NCI-H1436 treated with DMSO at 0.1 percent for 48 hours (cell line): Measurements from ENCODE around the gene USP6NL.
"Not testable (repeated sequence)": the region's sequence is repeated elsewhere in the genome, so short reads cannot be mapped to it uniquely, and the experiment has no call there.

ENCODE experiments used
- DNase-seq: peaks from one replicate; lab custom pipeline; 2025; lab: John Stamatoyannopoulos, UW

USP6NL gene

DNA sequence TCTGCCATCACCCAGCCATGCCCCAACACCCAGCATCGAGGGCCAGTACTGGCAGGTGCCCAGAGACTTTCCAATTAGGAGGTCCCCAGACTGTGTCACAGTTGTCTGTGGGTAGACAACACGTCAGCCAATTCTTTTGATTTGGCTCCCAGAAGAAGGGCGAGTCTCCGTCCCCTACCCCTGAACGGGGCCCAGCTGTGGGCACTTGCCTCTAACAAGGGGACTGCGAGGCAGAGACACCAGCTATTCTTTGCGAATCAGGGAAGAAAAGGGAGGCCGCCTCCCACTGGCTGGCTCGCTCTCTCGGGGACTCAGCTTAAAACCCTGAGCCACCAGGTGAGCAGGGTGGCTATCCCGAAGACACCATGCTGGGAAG lies 167.3 kb downstream of the USP6NL start:
- no peak for DNase-seq

DNA sequence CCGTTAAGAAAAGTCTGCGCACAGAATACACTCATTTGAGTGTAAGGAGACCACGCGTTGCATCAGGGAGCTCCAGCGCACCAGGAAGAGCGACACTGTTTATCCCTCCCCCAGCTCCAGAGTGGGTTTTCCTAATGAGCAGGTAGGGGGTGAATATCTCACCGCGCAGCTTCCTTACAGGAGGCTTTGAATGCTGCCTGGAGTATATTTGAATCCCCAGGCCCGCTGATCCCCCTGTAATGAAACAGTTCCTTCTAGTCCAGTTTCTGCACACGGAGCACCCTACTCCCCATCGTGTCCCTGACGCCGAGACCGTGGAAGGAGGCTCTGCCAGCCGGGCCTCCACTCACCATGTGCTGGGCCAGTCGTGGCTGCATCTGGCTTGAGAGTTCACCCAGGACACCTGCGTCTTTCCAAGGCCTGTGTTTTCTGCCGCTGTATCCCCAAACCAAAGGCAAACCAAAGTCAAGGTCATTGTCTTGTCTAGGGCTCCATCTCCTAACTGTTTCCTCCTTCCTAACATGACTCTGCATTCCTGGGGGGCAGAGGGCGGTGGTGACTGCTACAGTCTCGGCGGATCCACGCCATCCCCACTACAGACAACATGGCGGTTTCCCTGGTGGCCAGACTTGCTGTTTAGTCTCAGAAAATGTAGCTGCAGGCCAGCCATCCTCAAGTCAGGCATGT lies 167.8 kb downstream of the USP6NL start:
- no peak for DNase-seq

DNA sequence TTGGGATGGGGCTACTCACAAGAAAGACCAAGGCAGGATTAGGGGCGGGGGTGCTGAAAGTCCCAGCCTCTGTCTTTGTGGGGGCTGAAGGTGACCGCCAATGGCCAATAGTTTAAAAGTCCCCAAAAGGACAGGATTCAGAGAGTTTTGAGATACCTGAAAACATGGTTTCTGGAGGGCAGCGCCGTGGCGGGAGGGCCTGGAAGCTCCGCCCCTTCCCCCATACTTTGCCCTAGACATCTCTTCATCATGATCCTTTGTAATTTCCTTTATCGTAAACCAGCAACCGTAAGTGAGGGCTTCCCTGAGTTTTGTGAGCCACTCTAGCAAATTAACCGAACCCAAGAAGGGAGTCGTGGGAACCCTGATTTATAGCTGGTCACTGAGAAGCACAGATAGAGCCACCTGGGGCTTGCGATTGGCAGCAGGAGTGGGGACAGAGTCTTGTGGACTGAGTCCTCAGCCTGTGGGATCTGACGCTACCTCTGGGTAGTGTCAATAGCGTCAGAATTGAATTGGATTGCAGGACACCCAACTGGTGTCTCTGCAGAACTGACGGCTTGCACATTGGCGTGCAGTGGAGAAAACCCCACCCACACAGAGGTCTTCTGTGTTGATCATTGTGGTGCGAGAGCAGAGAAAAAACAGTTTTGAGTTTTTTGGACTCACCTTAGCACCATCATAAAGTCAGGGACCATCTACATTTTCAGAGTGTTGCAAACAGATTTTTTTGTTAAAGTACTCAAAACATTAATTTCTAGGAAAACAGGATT lies 169.3 kb downstream of the USP6NL start:
- no peak for DNase-seq

DNA sequence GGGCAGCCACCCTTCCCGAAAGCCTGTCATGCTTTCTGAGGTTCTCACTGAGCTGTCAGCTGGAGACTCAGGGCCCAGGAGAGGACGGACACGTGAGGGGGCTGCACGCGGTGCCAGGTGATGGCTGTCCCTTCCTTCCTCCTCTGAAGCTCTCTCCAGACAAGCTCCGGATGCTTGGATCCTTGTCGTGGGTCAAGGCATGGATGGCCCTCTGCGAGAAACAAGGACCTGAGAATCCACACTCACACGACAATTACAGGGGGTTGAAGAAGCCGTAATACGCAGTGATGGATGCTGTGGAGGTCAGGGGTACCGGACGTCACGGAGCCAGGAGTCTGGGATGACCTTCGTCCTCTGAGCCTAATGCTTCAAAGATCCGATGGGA lies 170.3 kb downstream of the USP6NL start:
- DNase-seq, result no peak

DNA sequence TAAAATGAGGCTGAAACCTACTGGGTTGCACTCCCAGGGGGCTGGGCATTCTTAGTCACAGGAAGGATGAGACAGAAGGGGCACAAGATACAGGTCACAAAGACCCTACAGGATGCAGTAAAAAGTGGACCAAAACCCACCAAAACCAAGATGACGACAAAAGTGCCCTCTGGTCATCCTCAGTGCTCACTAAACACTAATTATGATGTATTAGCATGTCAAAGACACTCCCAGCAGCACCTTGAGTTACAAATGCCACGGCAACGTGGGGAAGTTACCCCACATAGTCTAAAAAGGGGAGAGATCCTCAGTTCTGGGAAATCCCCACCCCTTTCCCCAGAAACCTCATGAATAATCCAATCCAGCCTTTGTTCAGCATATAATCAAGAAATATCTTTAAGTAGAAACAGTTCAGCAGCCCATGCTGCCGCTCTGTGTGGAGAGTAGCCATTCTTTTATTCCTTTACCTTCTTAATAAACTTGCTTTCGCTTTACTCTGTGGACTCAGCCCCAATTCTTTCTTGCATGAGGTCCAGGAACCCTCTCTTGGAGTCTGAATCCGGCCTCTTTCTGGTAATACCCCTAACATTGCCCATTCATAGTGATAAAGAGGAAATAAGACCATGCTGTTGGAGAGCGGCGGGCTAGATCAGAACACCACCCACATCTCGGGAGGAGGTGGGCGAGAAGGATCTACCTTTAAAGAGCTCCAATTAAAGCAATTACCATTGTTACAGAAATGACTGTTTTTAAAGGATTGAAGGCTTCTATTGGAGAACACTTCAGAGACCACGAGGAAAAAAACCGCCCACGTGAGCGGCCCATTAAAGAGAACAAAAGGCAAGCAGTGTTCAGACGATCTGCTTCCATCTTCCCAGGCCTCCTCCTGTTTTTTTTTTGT lies 170.9 kb downstream of the USP6NL start:
- DNase-seq, result no peak

DNA sequence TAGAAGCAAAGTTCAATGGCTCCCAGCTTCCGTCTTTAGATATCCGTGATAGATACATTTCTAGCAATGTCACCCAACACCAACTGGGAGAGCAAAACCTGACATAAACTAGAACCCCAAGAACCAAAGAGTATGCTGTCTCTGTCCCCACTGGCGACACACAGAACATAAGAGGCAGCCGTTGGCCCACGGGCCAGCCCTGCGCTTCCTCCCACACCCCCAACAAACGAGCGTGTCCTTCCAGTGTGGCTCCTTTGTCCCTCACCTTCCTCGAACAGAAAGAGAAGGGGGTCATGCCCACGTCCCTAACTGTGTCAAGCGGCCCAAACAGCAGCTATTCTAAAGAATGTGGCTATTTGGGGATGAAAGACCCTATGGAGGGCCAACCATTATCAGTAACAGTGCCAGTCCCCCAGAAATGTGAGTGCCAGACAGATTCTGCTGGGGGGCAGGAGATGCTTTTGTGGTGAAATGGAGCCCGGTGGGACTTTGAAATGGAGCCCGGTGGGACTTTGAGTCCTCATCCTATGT lies 171.9 kb downstream of the USP6NL start:
- no peak for DNase-seq

DNA sequence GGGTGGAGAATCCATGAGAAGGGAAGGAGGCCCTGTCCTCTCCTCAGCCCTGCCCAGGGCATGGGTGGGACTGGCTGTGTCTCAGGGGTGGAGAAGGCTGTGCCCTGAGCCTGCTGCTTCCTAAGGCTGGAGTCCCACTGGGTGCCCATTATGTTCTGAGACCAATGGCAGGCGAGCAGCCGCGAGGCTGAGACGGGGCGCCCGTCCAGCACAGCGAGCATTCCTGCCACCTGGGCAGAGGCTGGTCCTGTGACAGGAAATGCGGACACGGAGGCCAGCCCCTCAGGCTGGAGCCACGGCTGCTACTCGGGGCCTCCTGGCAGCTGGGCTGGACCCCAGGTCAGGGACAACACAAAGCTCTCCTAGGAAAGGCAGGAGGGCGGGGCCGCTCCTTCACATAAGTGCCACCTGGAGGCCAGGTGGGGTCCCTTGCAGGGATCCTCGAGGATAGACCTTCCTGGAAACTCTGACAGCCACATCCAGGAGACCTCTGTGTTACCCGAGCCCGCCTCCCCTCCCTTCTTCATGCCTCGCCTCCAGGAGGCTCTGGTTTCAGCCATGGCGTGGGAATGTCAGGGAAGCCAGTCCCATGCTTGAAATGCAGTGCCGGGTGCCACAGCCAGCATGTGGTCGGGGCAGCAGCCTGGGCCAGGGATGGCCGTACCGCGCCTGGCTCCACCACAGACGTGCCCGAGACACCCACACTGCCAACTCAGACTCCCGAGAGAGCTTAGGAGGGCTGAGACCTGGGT lies 173.9 kb downstream of the USP6NL start:
- DNase-seq, result no peak

DNA sequence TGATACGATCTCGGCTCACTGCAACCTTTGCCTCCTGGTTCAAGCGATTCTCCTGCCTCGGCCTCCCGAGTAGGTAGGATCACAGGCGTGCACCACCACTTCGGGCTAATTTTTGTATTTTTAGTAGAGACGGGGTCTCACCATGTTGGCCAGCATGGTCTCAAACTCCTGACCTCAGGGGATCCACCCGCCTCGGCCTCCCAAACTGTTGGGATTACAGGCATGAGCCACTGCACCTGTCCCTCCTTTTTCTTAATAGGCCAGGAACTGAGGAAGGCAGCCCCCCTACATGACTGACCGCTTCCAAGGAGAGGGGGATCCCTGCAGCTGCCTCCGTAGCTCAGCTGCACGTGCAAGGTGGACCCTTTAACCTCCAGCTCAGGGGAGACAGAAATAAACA lies 175.0 kb downstream of the USP6NL start:
- not testable (repeated sequence) for DNase-seq

DNA sequence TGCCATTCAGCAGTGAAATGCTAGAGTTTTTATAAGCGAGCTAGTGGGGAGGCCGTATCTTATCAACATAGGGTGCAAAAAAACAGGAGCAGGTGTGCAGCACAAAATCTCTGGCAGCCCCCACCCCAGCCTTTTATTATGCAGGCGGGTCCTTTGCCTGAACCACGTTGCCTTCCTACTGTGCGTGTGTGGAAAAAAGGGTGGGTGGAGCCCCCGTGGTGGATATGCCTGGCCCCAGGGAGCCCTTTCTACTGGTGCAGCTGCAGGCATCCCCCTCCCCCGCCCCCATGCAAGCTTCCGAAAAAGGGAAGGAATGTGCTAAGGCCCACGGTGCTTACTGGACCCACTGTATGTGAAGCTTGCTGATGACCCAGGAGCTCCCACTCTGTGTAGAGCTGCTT lies 175.9 kb downstream of the USP6NL start:
- no peak for DNase-seq

DNA sequence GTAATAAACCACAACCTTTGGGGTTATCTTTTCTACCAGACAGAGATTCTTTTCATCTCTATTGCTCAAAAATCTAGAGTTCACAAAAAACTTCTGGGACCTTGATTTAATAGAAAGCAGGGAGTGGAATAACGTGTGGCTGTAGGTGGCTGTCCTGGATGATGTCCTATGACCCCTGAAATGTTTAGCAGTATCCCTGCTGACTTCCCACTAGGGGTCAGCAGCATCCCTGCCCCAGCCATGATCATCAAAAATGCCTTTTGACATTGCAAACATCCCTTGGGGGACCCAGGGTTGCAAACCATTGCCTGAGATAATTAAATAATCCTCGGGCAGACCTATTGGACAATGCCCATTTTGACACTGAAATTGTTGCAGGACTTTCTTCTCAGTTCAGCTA lies 177.1 kb downstream of the USP6NL start:
- no peak for DNase-seq

DNA sequence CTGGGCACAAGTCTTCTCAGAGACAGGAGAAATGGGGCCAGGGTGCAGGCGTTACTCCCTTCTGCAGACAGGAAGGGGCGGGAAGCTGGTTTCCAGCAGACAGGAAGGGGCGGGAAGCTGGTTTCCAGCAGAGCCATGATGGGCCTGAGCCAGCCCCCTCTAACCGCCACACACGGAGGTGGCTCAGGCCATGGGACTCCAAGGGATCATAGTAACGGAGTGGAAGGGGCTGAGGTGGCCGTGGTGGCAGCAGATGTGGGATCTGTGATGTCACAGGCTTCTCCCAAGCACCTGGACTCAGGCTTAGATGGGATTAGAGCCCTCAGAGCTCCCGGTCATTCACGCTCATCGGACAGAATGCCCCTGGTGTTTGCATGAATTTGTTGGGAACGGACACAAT lies 177.8 kb downstream of the USP6NL start:
- no peak for DNase-seq

DNA sequence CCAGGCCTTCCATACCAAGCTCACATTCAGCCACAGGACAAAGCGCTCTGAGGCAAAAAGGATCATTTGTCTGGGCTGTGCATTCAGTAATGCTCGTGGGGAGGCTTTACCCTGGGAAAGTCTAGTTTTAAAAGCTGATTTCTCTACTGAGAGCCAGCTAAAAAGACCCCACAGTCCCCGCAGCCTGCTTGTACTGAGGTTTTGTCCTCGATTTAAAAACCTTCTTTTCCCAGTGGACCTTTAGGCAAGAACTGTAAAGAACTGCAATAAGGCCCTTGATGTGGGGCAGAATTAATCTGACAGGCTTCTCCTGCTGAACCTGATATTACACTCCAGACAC lies 180.3 kb downstream of the USP6NL start:
- no peak for DNase-seq

DNA sequence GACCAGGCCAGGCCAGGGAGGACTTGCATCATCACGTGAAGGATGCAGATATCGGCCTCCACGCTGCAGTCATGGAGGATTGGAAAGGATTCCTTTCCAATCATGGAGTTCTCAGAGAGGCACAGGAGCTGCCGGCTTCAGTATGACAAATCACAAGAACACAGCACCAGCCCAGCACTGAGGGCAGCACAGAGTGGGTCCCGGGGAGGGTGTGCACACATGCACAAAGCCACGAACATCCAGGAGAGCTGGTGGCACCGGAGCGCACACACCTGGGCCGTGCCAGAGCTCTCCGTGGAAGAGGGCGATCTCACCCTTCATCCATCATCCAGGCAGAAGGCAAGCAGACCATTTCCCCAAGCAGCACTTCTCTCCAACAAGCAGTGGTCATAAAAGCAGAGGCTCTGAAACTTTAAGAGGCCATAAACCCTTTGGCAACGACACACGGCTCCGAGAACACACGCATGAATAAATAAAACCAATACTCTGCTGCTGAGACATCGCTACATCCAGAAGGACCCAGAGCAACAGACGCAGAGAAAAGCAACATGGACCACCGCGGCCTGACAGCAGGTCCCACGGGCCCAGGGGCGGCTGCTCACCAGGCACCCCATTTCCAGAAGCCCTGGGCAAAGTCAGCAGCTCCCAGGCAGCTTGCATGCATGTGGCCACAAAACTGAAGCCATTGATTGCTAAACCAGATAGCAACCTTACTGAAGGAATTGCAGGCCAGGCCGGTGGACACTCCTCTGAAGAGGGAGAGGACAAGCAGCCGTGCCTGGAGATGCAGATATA lies 180.8 kb downstream of the USP6NL start:
- DNase-seq, result no peak

DNA sequence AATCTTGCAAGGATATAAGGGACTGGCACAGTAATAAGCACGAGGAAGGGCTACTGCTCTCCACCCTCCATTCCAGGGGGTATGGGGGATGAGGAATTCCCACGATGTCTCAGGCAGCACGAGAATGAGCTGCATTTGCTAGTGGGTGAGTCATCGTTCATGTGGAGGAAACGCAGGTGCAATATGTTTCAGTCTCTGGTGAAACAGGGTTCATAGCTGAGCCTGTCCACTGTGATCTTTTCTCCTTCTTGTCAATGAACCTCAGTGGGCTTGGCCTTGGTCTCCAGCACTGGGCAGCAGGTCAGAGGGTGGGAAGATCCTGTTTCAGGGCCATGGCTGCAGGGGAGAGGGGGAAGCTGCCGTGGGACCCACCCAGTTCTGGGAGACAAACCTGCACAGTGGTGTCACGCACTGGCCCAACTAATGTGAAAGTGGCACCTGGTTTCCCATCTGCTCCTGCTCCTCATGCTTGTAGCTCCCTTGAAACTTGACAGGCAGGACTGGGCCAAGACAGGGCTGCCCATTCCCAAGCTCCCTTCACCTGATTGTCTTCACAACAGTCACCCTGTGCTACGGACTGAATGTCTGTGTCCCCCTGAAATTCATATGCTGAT lies 181.9 kb downstream of the USP6NL start:
- DNase-seq, result no peak

DNA sequence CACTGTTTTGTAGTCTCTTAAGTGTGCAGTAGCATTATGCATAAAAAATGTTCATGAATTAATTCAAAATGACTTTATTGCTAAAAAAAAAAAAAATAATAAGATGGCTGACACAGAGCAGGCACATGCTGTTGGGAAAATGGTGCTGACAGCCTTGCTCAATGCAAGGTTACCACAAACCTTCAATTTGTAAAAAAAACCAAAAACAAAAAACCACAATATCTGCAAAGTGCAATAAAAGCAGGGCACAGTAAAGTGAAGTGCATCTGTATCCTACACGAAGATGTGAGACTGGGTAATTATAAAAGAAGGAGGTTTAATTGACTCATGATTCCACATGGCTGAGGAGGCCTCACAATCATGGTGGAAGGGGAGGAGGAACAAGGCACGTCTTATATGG lies 185.8 kb downstream of the USP6NL start:
- DNase-seq, result no peak

DNA sequence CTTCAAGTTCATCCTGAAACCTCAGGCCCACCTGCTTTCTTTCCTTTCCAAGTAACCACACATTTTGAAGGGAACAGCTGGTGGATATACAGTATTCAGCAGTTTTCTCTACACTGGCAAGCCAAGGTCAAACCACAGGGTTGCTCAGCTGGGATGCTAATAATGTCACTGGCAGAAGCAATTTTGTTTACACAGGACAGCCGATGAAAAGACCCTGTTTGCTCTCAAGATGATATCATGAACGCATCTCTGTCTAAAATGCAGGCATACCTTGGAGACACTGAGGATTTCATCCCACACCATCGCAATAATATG lies 186.2 kb downstream of the USP6NL start:
- DNase-seq, result no peak

DNA sequence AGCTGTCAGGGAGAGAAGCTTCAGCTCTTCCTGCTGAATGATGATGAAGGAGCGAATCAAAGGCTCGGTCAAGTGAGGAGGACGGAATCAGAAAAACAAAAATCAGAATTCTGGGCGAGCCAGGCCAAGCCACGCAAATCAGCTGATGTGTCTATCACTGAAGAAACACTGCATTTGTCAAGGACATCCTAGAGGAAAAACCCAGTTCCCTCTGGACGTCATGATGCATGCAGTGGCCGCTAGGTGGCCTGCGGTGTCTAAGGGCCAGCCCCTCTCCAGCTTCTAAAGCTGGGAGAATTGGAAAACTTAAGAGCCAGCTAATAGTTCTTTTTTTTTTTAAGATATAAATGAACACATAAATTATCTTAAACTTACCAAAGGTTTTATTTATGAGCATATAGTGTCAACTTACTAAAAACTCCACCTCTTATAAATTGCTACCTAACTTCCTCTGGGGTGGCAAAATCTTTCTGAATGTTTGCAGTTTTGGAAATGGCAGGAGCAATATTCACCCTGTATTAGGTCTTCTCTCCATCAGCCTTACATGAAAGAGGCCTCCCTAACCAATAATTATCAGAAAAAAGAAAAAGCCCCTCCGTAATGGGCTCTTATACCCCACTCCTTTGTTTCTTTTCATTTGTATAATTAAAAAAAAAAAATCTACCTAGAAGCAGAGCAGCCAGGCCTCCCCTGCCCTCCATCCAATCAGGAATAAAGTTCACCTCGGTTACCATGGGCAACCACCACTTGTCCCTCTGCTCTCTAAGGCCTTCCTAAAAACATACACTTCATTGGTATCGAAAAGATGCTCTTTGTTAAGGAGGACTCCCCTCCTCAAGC lies 186.8 kb downstream of the USP6NL start:
- DNase-seq, result no peak

DNA sequence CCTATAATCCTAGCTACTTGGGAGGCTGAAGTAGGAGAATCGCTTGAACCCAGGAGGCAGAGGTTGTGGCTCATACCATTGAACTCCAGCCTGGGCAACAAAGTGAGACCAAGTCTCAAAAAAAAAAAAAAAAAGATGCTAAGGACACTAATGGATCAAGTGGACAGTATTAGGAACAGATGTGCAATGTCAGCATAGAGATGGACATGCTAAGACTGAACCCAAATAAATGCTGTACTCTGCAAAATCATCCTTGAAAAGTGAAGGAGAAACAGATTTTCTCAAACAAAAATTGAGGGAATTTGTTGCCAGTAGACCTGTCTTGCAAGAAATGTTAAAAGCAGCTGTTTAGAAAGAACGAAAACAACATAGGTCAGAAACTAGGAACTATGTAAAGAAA lies 194.5 kb downstream of the USP6NL start:
- DNase-seq, result no peak

DNA sequence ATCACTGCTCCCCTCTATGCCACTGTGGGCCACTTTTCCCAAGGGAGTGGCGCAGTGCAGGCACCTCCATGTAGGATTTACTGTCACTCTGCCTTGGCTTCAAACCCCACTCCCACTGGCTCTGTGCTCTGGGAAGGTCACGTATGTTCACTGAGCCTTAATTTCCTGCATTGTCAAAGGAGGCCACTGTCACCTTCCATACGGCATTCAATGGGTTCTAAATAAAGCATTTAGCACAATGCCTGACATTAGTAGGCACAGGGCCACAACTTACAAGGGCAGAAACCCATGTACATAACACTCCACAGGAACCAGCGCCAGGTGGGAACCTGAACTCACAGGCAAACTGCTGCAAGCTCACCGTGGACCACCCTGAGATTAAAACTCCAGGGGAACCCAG lies 196.4 kb downstream of the USP6NL start:
- DNase-seq, result no peak
